Activated gamma-delta T cell (primary cell): ENCODE results near the gene GRID2IP.
"Not testable (repeated sequence)": the region's sequence is repeated elsewhere in the genome, so short reads cannot be mapped to it uniquely, and the experiment has no call there.

Experiments
- DNase-seq: peaks from one replicate; lab custom pipeline; 2025; lab: John Stamatoyannopoulos, UW
- total RNA-seq, 2 donors: gene quantifications; one replicate each; lab custom pipeline; 2026; lab: John Stamatoyannopoulos, UW

GRID2IP gene
- total RNA-seq, result 1.0 to 1.1 reads per million in 2 donors

DNA sequence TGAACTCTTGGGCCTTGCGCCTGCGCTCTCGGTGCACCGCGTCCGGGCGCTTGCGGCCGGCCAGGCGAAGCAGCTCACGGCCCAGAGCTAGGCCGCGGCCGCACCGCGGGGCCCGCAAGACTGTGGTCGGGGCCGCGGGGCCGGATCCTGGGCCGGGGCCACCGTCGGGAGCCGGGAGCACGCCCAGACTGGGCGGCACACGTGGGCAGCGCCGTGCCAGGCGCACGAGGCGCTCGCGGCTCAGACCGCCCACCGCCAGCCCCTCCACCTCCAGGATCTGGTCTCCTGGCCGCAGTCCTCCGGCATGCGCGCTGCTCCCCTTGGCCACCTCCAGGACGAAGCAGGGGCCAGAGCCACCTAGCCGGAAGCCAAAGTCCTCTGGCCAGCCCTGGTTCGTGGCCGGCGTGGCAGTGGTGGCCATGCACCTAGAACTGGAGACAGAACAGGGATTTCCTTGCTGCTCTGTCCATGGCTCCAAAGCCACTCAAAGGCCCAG lies at the start of gene GRID2IP:
Gene GRID2IP (minus strand): TSS at position 446 of the 496 bp plus-strand sequence. CDS start 25 bp downstream, at position 421.
- no peak for DNase-seq

DNA sequence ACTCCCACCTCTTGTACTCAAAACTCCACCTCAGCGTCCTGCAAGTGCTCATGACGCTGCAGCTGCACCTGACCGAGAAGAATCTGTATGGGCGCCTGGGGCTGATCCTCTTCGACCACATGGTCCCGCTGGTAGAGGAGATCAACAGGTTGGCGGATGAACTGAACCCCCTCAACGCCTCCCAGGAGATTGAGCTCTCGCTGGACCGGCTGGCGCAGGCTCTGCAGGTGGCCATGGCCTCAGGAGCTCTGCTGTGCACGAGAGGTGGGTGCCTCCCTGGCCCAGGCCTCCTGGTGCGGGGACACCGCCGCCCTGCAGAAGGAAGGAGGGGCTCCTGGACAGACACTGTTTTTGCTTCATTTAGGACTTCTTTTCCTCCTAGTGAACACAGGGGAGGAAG lies 48.8 kb upstream of the GRID2IP start:
- no peak for DNase-seq

DNA sequence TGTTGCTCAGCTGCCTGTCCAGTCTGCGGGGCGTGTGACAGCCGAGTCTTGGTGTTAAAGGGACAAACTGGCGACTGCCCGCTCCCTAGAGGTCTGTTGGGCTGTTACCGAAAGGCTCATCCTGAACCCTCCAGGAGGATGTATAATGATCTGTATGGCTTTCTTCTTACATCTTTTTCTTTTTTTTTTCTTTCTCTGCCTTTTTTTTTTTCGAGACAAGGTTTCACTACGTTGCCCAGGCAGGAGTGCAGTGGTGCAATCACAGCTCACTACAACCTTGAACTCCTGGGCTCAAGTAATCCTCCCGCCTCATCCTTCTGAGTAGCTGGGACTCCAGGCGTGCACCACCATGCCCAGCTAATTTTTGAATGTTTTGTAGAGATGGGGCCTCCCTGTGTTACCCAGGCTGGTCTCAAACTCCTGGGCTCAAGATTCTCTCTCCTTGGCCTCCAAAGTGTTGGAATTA lies 39.4 kb upstream of the GRID2IP start:
- no peak for DNase-seq

DNA sequence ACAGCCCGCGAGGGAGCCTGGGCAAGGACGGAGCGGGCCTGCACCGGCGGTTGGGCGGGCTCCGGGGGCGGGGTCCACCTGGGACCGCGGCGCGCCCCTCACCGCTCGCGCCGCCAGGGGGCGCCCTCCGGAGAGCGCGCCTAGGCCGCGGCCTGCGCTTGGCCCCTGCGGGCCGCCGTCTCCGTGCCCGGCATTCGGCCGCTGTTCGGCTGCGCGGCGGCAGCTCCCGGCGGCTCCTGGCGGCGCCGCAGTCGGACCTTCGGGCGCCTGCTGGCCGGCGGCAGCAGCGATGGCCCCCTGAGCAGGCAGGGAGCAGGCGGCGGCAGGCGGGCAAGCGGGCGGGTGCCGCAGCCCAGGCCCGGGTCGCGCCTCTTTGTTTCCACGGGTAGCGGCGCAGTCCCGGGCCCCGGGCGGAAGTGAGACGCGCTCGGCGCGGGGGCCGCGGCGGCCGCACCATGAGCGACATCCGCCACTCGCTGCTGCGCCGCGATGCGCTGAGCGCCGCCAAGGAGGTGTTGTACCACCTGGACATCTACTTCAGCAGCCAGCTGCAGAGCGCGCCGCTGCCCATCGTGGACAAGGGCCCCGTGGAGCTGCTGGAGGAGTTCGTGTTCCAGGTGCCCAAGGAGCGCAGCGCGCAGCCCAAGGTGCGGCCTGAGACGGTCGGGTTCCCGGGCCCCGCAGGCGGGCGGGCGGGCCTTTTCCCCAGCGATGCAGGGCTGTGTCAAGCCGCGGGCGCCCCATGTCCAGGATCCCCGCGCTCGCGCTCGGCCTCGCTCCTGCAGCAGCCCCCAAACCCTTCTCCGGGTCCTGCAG lies 38.8 kb upstream of the GRID2IP start, which contains the start of gene INTS15:
Gene INTS15 (plus strand): TSS at position 193 of the 816 bp plus-strand sequence. CDS start 263 bp downstream, at position 456.
- peak; percentile 74 for DNase-seq

DNA sequence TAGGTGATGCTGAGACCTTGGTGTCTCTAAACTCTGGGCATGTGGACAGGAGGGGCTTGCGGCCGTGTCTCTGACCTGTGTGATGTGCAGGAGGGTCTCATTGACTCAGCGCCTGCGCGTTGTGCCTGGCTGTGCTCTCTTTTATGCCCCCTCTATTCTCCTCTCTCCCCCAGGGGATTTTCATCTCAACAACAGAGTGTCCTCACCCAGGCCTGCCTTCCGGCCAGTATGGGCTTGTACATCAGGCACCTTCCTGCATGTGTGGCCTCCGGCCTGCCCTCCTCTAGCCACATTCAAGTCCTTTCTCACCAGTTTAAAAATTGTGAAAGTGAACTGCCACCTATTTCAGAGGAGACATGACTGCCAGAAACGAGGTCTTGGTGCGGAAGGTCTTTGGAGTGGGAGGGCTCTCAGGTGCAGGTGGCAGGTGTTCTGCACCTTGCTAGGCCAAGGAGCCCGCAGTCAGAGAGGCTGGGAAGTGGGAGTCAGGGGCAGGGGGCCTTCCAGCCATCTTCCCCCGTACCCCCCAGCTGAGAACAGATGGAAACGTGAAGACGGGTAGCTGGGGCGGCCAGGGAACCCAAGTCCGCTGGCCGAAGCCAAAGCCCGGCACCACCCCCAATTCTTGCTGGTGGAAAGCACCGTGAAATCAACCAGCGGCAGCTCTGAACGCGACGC lies 38.0 kb upstream of the GRID2IP start:
- DNase-seq, result no peak

DNA sequence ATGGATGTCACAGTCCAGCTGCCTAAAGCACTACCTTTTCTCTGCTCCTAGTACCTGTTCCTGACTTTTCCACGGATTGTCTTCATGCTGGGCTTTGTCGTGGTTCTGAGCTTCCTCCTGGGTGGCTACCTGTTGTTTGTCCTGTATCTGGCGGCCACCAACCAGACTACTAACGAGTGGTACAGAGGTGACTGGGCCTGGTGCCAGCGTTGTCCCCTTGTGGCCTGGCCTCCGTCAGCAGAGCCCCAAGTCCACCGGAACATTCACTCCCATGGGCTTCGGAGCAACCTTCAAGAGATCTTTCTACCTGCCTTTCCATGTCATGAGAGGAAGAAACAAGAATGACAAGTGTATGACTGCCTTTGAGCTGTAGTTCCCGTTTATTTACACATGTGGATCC lies 37.3 kb upstream of the GRID2IP start:
- DNase-seq, result no peak

DNA sequence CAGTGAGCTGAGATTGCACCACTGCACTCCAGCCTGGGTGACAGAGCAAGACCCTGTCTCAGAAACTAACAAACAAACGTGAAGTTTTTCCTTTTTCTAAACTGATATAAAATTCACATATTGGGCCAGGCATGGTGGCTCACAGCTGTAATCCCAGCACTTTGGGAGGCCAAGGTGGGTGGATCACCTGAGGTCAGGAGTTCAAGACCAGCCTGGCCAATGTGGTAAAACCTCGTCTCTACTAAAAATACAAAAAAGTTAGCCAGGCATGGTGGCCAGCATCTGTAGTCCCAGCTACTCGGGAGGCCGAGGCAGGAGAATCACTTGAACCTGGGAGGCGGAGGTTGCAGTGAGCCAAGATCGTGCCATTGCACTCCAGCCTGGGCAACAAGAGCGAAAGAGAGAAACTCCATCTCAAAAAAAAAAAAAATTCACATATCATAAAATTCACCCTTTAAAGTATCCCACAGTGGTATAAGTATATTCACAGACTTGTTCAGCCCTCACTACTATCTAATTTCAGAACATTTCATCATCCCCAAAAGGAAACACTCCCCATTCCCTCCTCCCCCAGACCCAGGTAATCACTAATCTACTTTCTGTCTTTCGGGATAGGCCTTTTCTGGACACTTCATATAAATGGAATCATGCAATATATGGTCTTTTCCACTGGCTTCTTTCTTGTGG lies 34.6 kb upstream of the GRID2IP start:
- not testable (repeated sequence) for DNase-seq

DNA sequence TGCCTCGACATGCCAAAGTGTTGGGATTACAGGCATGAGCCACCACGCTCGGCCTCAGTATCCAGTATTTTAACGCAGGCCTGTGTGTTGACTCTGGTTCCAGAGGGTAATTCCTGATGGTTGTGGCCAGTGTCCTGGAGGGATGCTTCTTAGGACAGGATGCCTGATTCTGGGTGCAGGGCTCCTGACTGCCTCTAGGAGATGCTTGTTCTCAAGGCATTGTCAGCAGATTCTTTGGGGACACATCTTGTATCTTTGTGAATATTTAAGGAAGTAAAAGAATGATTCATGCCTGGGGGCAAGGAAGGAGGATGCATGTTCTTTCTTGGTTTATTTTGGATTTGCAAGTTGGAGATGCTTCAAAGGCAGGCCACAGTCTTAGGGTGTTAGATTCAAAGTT lies 28.2 kb upstream of the GRID2IP start:
- DNase-seq, result no peak

DNA sequence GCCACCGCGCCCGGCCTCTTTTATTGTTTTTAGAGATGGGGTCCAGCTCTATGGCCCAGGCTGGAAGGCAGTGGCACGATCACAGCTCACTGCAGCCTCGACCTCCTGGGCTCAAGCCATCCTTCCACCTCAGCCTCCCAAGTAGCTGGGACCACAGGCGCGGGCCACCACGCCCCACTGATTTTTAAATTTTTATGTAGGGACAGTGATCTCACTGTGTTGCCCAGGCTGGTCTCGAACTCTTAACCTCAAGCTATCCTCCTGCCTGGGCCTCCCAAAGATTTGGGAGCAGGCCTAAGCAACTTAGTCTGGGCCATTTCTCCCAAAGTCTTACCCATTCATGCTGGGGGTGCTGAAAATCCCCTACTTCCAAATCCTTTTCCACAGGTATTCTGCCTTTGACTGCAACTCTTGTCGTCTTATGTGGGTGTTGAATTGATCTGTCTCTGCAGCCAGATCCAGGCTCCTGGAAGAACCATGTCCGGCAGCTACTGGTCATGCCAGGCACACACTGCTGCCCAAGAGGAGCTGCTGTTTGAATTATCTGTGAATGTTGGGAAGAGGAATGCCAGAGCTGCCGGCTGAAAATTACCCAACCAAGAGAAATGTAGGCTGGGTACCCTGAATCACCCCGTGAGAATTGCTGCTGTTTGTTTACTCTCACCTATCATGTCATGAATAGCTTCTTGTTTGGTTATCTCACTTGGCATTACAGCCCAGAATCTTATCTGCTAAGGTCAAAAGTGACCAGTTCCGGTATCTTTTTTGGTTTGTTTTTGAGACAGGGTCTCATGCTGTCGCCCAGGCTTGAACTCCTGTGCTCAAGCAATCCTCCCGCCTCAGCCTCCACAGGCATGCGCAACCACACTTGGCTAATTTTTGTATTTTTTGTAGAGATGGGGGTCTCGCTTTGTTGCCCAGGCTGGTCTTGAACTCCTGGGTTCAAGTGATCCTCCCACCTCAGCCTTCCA lies 27.1 kb upstream of the GRID2IP start:
- no peak for DNase-seq

DNA sequence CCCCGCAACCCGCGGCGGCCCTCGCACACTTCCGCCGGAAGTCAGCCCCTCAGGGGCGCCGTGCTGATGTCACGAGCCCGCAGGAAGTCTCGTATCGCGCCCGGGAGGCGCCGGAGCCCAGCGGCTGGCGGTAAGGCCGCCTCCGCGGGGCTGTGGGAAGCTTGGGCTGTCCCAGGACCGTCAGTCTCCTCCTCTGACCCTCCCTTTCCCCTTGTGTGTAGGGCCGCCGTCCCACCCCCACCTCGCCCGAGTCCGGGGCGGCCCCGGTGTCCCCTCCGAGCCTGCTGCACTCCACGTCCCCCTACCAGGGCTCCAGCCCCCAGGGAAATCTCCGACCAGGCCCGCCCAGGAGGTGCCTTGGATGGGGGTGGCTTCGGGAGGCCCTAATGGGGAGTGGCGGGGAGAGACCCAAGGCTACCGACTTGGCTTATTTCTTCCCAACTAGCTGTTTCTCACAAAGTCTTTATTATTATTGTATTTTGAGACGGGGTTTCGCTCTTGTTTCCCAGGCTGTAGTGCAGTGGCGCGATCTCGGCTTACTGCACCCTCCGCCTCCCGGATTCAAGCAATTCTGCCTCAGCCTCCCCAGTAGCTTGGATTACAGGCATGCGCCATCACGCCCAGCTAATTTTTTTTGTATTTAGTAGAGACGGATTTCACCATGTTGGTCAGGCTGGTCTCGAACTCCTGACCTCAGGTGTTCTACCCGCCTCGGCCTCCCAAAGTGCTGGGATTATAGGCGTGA lies 26.3 kb upstream of the GRID2IP start, which contains the start of gene ZDHHC4:
Gene ZDHHC4 (plus strand): TSS at position 86 of the 745 bp plus-strand sequence. CDS start 3,108 bp downstream, outside the sequence.
- peak; percentile 82 for DNase-seq

DNA sequence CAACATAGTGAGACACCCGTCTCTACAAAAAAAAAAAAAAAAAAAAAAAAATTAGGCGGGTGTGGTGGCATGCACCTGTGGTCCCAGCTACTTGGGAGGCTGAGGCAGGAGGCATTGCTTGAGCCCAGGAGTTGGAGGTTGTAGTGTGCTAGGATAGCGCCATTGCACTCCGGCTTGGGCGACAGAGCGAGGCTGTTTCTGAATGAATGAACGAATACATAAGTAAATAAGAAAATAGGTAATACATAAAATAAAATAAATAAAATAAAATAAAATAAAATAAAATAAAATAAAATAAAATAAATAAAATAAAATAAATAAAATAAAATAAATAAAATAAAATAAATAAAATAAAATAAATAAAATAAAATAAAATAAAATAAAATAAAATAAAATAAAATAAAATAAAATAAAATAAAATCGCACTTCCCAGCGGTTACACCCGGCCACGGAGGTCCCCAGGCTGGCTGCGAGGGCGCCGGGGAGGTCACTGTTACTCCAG lies 25.7 kb upstream of the GRID2IP start:
- DNase-seq, result not testable (repeated sequence)

DNA sequence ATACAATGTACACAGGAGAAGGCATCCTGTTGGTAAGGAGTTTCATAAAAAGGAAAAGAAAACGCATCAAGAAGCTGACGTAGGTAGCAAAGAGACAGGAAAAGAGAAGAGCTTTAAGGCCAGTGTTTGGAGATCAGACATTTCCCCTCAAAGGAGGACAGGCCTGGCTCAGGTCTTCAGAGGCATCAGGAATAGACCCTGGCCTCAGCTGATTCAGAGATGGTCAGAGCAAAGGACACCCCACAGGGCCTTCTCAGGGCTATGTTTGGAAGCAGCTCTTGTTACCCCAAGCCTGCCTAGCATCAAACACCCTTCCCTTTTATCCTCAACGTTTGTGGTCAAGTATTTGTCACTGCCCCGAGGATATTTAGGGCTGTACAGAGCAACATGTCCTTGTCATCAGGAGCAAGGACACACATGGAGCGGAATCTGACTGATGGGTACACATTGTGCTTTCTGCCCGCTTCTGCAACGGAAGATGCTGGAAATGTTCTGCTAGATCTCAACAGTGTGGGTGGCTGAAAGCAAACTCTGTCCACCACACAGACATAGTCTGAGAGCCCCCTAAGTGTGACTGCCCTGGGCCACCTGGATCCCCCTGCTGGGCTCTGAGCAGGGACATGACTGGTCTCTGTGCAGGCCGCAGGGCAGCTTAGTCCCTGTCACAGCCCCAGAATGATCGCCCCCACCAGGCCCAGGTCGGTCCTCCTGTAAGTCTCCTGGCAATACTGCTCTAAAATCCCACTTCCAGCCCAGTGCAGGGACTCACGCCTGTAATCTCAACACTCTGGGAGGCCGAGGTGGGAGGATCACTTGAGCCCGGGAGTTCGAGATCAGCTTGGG lies 25.0 kb upstream of the GRID2IP start:
- no peak for DNase-seq

DNA sequence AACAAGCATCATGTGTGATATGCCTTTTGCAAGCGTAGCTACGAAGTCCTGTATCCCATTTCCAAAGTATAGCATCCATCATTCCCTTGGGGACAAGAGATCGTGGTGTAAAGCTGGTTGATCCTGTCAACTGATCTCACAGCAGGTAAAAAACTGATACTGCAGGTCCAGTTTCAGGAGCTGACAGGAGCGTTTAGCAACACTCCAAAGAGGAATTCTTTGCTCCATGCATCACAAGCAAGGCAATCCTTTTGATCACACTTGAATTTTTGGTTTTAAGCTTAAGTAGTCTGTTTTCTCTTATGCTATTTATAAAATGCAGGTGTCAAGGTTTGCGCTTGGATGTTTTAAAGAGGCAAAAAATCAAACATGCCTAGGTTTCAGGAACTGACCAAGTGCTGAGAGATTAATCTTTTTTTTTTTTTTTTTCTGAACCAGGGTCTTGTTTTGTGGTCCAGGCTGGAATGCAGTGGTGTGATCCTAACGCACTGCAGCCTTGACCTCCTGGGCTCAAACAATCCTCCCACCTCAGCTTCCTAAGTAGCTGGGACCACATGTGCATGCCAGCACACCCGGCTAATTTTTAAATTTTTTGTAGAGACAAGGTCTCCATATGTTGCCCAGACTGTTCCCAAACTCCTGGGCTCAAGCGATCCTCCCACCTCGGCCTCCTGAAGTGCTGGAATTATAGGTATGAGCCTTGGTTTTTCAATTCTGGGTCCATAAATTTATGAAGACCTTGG lies 24.2 kb upstream of the GRID2IP start:
- DNase-seq, result no peak

DNA sequence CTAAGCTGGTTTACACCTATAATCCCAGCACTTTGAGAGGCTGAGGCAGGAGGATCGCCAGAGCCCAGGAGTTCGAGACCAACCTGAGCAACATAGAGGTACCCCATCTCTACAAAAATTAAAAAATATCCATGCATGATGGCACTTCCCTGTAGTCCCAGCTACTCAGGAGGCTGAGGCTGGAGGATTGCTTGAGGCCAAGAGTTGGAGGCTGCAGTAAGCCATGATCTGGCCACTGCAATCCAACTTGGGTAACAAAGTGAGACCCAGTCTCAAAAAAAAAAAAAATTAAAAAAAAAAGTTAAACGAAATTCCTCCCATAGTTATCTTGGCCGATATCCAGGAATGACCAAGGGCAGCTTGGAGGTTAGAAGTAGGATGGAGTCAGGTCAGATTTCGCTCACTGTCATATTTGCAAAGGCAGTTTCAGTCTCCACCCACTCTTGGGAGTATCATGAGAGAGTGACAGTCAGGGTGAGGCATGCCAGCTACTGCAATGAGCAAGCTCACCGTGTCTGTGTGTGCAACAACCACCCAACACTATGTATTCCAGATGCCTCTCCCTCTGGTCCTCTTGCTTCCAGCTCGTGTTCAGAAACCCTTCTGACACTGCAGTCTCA lies 20.0 kb upstream of the GRID2IP start:
- DNase-seq, result no peak

DNA sequence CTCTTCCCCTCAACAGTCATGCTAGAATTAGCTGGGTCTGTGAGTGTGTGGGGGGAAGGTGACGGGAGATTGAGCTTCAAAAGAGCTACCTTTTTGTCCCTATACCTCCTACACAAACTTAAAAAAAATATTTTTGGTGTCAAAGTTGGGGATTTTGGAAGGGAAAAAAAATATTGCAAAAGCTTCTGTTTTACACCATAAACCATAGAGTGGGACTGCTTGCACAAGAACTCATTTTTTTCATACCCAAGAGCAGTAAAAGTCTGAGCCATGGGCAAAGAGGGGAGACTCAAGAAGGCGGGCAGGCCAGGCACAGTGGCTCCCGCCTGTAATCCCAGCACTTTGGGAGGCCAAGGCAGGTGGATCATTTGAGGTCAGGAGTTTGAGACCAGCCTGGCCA lies 16.6 kb upstream of the GRID2IP start:
- no peak for DNase-seq

DNA sequence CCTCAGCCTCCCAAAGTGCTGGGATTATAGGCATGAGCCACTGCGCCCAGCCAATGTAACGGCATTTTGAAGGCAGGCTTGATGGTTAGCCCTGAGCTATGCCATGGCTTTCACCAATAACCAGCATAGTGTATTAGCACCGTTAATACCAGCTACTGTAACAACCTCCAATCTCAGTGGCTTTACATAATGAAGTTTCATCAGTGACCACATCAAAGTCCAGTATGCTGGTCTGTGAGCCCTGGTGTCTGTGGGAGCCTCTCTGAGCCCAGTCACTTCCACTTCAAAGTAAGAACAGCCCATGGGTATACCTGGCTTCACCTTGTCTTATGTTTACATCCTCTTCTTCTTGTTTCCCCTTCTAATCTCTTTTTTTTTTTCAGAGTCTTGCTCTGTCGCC lies 14.4 kb upstream of the GRID2IP start:
- DNase-seq, result no peak

DNA sequence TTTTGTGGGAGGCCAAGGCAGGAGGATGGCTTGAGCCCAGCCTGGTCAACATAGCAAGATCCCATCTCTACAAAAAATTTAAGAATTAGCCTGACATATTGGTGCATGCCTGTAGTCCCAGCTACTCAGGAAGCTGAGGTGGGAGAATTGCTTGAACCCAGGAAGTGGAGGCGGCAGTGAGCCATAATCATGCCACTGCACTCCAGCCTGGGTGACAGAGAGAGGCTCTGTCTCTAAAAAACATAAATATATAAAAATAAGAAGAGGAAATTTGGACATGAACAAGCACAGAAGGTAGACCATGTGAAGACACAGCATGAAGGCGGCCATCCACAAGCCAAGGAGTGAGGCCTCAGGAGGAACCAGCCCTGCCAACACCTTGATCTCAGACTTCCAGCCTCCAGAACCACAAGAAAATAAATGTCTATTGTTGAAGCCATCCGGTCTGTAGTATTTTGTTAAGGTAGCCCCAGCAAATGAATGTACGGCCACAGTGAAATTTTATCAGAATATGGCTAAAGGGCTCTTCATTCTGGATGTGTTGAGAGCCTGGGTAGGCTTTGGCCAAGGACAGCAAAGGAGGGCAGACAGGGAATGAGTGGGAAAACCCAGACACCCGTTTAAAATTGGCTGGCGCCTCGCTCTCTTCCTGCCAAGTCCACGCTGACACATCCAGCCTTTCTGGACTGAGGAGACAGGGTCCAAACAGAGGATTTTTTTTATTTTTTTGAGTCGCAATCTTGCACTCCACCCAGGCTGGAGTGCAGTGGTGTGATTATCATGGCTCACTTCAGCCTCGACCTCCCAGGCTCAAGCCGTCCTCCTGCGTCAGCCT lies 12.9 kb upstream of the GRID2IP start:
- no peak for DNase-seq
